Lower leg skin (tissue), 4 donors: Measurements from ENCODE around the gene UGT1A6. TPM values are rescaled to one million over a fixed set of nuclear protein-coding genes. Genes with fewer than 3 reads are reported as not detected.

Experiments used
- DNase-seq, 2 donors: peaks; one replicate each; pipeline ENCODE4 v3.0.0-alpha.2; 2019; ENCODE audit warnings: low spot score in 2 of 2
- H3K4me3 ChIP-seq: fragments of 200-600 bp; sonication (generic); 2 replicates; pipeline ENCODE4 v1.5.1; 2017; ENCODE audit warnings: mild to moderate bottlenecking, low read depth; ENCODE audit not compliant: poor library complexity, severe bottlenecking
- POLR2A ChIP-seq, 2 donors: fragments of 450-650 bp; IDR thresholded peaks; one replicate each; pipeline ENCODE4 v1.6.1; 2016 to 2017; ENCODE audit warnings: antibody characterized with exemption in 2 of 2, mild to moderate bottlenecking in 1 of 2, moderate library complexity in 1 of 2
- WGBS, 2 donors: methylation state at CpG; one replicate each; pipeline ENCODE4 v1.1.5; 2018; 5-methylcytosine and 5-hydroxymethylcytosine counted together
- intact Hi-C: fragments of 100-400 bp; cut with DNase I; formaldehyde crosslinking; loops from one replicate; pipeline ENCODE4 v1.15.0; 2023; ENCODE audit warnings: low total_unique reads
- total RNA-seq, 4 donors: library from RNA; depleted of rRNA; stranded (reverse); fragments of >200 nt; gene quantifications; one replicate each; pipeline ENCODE4 v1.1.0, GENCODE V29; 2016
- TF ChIP-seq, protein P1 (sequence below), 3 donors: fragments of 450-650 bp; IDR thresholded peaks; one replicate each; pipeline ENCODE4 v1.5.1; 2016; ENCODE audit warnings: antibody characterized with exemption in 3 of 3, mild to moderate bottlenecking in 3 of 3, moderate library complexity in 2 of 3

UGT1A6 gene
- total RNA-seq, 4 donors from 2014 or later, result 11.5 to 35.6 (median 14.4) TPM

DNA sequence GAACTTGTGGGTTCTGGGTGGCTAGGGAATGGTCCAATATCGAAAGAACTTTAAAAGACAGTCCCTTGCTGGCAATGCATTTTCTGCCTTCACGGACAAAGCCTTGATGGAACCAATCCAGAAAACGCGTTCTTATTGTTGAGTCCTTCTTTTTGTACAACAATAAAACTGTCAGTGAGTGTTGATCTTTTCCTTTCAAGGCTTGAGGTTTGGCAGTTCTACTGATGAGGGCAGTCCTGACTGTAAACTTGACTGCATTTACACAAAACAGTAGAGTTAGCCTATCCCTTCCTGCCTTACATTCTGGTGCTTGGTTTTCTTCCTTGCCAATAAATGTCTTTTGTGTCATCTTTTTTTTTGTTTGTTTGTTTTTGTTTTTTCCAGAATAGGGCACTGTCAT is 13.5 kb upstream of the UGT1A6 start:
- no peak overlapping the region for H3K4me3 ChIP-seq
- no peak for TF ChIP-seq POLR2A (IDR thresholded peaks at IDR 0.05)
- TF ChIP-seq, protein P1, sequence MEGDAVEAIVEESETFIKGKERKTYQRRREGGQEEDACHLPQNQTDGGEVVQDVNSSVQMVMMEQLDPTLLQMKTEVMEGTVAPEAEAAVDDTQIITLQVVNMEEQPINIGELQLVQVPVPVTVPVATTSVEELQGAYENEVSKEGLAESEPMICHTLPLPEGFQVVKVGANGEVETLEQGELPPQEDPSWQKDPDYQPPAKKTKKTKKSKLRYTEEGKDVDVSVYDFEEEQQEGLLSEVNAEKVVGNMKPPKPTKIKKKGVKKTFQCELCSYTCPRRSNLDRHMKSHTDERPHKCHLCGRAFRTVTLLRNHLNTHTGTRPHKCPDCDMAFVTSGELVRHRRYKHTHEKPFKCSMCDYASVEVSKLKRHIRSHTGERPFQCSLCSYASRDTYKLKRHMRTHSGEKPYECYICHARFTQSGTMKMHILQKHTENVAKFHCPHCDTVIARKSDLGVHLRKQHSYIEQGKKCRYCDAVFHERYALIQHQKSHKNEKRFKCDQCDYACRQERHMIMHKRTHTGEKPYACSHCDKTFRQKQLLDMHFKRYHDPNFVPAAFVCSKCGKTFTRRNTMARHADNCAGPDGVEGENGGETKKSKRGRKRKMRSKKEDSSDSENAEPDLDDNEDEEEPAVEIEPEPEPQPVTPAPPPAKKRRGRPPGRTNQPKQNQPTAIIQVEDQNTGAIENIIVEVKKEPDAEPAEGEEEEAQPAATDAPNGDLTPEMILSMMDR (IDR thresholded peaks at IDR 0.05), result no peak
- WGBS, 2 donors, result 60 to 64% methylated on average over 4 of the region's 4 CpGs
- DNase-seq, result no peak
- intact Hi-C loops, result no loop called here

DNA sequence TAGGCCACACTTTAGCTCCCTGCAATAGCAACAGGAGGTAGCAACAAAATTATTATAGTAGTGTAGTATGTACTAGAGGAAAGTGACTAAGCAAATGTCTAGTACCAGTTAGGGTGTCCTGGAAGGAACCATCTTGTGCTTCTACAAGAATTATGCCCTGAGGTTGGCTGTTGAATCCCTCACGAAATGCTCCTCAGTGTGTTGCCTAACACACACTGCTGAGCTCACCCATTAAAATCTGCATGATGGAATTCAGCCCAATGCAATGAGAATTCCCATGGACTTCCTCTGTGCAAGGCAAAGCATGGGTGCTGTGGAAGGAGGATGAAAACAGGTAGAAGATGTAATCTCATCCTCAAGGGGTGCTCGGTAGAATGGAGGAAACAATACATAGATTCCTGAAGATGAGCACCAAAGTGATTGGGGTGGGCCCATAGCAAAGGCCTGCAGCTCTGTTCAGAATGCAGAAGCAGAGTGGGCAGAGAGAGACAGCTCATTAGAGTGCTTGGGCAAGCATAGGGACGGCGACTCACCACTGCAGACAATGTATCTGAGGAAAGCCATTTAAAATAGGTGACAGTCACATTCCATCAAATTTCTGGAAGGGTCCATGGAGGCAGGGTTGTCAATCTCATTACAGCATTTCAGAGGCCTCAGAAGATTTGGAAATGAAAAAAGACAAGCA is 12.2 kb upstream of the UGT1A6 start:
- no peak for DNase-seq
- no peak overlapping the region for H3K4me3 ChIP-seq
- 69 to 82% methylated on average over 4 of the region's 4 CpGs for WGBS, 2 donors
- TF ChIP-seq POLR2A (IDR thresholded peaks at IDR 0.05), result no peak
- TF ChIP-seq, protein P1 (IDR thresholded peaks at IDR 0.05), result no peak
- intact Hi-C loops, result no loop called here

DNA sequence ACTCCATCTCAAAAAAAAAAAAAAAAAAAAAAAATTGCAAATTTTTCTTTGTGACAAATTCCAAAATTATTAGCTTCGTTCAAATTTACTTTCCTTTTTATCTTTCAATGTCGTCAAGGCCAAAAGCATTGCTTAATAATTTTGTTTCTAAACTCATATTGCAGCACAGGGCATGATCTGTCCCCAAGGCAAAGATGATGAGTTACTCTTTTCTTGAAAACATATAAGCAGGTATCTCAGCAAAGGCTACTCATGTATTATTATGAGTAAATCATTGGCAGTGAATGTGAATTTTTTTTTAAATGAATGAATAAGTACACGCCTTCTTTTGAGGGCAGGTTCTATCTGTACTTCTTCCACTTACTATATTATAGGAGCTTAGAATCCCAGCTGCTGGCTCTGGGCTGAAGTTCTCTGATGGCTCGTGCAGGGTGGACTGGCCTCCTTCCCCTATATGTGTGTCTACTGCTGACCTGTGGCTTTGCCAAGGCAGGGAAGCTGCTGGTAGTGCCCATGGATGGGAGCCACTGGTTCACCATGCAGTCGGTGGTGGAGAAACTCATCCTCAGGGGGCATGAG is 11.1 kb upstream of the UGT1A6 start, which contains the start of gene UGT1A7:
Gene UGT1A7 (plus strand): TSS at position 381 of the 579 bp plus-strand sequence. CDS start 37 bp downstream, at position 418.
- DNase-seq, result no peak
- whole genome bisulfite sequencing, 2 donors, result 52 to 55% methylated on average over 5 of the region's 5 CpGs
- H3K4me3 ChIP-seq, result no peak within 1 kb of the TSS
- TF ChIP-seq POLR2A (IDR thresholded peaks at IDR 0.05), result no peak
- TF ChIP-seq, protein P1 (IDR thresholded peaks at IDR 0.05), result no peak
- intact Hi-C loops, result no loop called here

DNA sequence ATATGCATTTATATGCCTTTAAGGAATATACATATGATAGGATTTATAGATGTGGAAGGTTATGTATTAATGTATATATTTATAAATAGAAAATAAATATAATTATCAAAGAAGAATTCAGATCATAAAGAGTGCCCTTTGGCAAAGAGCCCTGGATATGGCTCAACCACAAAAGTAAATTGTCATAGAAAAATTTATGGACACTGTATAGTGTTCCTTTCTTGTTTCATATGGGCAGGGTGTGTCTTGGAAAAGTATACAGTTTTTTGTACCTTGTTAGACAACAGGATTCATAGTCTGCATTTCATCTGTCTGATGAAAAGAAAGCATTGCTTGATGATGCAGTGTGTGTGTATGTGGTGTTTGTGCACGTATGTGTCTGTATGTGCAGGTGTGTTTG is 8.1 kb upstream of the UGT1A6 start:
- intact Hi-C loops, result no loop called here
- DNase-seq, result no peak
- H3K4me3 ChIP-seq, result no peak overlapping the region
- 69 to 78% methylated on average over 1 of the region's 1 CpG for WGBS, 2 donors
- TF ChIP-seq, protein P1 (IDR thresholded peaks at IDR 0.05), result no peak
- no peak for TF ChIP-seq POLR2A (IDR thresholded peaks at IDR 0.05)

DNA sequence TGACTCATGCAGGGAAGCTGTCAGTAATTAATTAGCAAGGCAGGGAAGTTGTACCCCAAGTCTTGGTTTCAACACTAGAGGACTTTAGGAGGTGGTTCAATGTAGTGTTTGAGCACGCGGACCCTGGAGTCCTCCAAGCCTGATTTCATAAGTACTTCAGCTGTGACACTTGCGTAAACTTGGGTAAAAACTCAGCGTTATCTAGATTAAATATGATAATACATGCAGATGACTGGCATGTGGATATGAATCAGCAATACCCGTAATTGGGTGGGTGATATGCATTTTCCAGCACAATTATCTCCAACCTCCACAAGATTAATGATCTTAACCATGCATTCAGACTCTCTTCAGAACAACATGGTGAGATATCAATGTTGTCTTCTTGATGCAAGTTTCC is 5.8 kb upstream of the UGT1A6 start:
- TF ChIP-seq POLR2A (IDR thresholded peaks at IDR 0.05), result no peak
- TF ChIP-seq, protein P1 (IDR thresholded peaks at IDR 0.05), result no peak
- 55 to 78% methylated on average over 5 of the region's 5 CpGs for WGBS, 2 donors
- intact Hi-C loops, result no loop called here
- no peak overlapping the region for H3K4me3 ChIP-seq
- DNase-seq, result no peak
